HG02642 (cell line): ENCODE results near the gene RASGEF1B.

Experiments used
- ATAC-seq: cut with Tn5 transposase; IDR thresholded peaks from one replicate; pipeline ENCODE4 v1.9.1; 2021; ENCODE audit warnings: mild to moderate bottlenecking; ENCODE audit not compliant: unreplicated experiment, poor library complexity

RASGEF1B gene

GRCh38 chr4:81468678-81469077 lies 3.0 kb downstream of the RASGEF1B start:
- ATAC-seq: no peak

- ATAC-seq: no peak
These were observed 4.1 kb downstream of the RASGEF1B start for GRCh38 chr4:81467672-81467964.

- ATAC-seq: no peak
These were observed 4.7 kb downstream of the RASGEF1B start for GRCh38 chr4:81466841-81467671.

GRCh38 chr4:81465406-81466340 lies 6.0 kb downstream of the RASGEF1B start:
- no peak for ATAC-seq

GRCh38 chr4:81460834-81461233 lies 10.9 kb downstream of the RASGEF1B start:
- ATAC-seq: no peak

GRCh38 chr4:81460191-81460701 lies 11.5 kb downstream of the RASGEF1B start:
- ATAC-seq: no peak

- no peak for ATAC-seq
These were observed 12.5 kb downstream of the RASGEF1B start for GRCh38 chr4:81459228-81459627.

GRCh38 chr4:81457921-81458520 lies 13.7 kb downstream of the RASGEF1B start:
- ATAC-seq: no peak

- ATAC-seq: no peak
These were observed 14.4 kb downstream of the RASGEF1B start for GRCh38 chr4:81457345-81457744.

- no peak for ATAC-seq
These were observed 15.8 kb downstream of the RASGEF1B start for GRCh38 chr4:81455897-81456296.

GRCh38 chr4:81454948-81455347 lies 16.8 kb downstream of the RASGEF1B start:
- no peak for ATAC-seq

GRCh38 chr4:81454499-81454898 lies 17.2 kb downstream of the RASGEF1B start:
- no peak for ATAC-seq

- no peak for ATAC-seq
These were observed 18.7 kb downstream of the RASGEF1B start for GRCh38 chr4:81453024-81453423.

- ATAC-seq: no peak
These were observed 19.2 kb downstream of the RASGEF1B start for GRCh38 chr4:81452452-81453006.

GRCh38 chr4:81449015-81449414 lies 22.7 kb downstream of the RASGEF1B start:
- ATAC-seq: no peak

- ATAC-seq: no peak
These were observed 24.0 kb downstream of the RASGEF1B start for GRCh38 chr4:81447566-81448229.

- no peak for ATAC-seq
These were observed 25.1 kb downstream of the RASGEF1B start for GRCh38 chr4:81446634-81447033.

- ATAC-seq: no peak
These were observed 26.5 kb downstream of the RASGEF1B start for GRCh38 chr4:81445196-81445595.

GRCh38 chr4:81442484-81443085 lies 29.1 kb downstream of the RASGEF1B start:
- ATAC-seq: no peak

GRCh38 chr4:81440949-81441348 lies 30.8 kb downstream of the RASGEF1B start:
- no peak for ATAC-seq
